ENCODE data around the gene QPRT.
"Not testable (repeated sequence)": the region's sequence is repeated elsewhere in the genome, so short reads cannot be mapped to it uniquely, and the experiment has no call there.

DNA sequence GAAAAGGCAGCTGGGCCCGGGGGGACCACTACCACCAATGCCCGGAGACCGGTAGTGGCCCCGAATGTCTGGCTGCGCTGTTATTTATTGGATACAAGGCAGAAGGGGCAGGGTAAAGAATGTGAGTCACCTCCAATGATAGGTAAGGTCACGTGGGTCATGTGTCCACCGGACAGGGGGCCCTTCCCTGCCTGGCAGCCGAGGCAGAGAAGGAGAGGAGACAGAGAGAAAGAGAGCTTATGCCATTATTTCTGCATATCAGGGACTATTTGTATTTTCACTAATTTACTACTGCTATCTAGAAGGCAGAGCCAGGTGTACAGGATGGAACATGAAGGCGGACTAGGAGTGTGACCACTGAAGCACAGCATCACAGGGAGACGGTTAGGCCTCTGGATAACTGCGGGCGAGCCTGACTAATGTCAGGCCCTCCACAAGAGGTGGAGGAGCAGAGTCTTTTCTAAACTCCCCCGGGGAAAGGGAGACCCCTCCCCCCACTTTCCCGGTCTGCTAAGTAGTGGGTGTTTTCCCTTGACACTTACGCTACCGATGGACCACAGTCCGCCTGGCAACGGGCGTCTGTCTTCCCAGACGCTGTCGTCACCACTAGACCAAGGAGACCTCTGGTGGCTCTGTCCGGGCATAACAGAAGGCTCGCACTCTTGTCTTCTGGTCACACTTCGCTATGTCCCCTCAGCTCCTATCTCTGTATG lies 42.3 kb downstream of the QPRT start:
- TF ChIP-seq, protein P1, sequence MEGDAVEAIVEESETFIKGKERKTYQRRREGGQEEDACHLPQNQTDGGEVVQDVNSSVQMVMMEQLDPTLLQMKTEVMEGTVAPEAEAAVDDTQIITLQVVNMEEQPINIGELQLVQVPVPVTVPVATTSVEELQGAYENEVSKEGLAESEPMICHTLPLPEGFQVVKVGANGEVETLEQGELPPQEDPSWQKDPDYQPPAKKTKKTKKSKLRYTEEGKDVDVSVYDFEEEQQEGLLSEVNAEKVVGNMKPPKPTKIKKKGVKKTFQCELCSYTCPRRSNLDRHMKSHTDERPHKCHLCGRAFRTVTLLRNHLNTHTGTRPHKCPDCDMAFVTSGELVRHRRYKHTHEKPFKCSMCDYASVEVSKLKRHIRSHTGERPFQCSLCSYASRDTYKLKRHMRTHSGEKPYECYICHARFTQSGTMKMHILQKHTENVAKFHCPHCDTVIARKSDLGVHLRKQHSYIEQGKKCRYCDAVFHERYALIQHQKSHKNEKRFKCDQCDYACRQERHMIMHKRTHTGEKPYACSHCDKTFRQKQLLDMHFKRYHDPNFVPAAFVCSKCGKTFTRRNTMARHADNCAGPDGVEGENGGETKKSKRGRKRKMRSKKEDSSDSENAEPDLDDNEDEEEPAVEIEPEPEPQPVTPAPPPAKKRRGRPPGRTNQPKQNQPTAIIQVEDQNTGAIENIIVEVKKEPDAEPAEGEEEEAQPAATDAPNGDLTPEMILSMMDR (IDR thresholded peaks at IDR 0.05; ENCODE audit: low read depth, low read length, missing input control), result peak; percentile 45
- not testable (repeated sequence) for TF ChIP-seq EGR1 (IDR thresholded peaks at IDR 0.05; ENCODE audit: low read depth in 2 of 2); TAF1 (conservative IDR thresholded peaks at IDR 0.05); SP1 (IDR thresholded peaks at IDR 0.05)
- TF ChIP-seq, protein P2, sequence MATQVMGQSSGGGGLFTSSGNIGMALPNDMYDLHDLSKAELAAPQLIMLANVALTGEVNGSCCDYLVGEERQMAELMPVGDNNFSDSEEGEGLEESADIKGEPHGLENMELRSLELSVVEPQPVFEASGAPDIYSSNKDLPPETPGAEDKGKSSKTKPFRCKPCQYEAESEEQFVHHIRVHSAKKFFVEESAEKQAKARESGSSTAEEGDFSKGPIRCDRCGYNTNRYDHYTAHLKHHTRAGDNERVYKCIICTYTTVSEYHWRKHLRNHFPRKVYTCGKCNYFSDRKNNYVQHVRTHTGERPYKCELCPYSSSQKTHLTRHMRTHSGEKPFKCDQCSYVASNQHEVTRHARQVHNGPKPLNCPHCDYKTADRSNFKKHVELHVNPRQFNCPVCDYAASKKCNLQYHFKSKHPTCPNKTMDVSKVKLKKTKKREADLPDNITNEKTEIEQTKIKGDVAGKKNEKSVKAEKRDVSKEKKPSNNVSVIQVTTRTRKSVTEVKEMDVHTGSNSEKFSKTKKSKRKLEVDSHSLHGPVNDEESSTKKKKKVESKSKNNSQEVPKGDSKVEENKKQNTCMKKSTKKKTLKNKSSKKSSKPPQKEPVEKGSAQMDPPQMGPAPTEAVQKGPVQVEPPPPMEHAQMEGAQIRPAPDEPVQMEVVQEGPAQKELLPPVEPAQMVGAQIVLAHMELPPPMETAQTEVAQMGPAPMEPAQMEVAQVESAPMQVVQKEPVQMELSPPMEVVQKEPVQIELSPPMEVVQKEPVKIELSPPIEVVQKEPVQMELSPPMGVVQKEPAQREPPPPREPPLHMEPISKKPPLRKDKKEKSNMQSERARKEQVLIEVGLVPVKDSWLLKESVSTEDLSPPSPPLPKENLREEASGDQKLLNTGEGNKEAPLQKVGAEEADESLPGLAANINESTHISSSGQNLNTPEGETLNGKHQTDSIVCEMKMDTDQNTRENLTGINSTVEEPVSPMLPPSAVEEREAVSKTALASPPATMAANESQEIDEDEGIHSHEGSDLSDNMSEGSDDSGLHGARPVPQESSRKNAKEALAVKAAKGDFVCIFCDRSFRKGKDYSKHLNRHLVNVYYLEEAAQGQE (IDR thresholded peaks at IDR 0.05), result not testable (repeated sequence)
- TF ChIP-seq, protein P3, sequence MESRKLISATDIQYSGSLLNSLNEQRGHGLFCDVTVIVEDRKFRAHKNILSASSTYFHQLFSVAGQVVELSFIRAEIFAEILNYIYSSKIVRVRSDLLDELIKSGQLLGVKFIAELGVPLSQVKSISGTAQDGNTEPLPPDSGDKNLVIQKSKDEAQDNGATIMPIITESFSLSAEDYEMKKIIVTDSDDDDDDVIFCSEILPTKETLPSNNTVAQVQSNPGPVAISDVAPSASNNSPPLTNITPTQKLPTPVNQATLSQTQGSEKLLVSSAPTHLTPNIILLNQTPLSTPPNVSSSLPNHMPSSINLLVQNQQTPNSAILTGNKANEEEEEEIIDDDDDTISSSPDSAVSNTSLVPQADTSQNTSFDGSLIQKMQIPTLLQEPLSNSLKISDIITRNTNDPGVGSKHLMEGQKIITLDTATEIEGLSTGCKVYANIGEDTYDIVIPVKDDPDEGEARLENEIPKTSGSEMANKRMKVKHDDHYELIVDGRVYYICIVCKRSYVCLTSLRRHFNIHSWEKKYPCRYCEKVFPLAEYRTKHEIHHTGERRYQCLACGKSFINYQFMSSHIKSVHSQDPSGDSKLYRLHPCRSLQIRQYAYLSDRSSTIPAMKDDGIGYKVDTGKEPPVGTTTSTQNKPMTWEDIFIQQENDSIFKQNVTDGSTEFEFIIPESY (IDR thresholded peaks at IDR 0.05), result not testable (repeated sequence)
- TF ChIP-seq, protein P4, sequence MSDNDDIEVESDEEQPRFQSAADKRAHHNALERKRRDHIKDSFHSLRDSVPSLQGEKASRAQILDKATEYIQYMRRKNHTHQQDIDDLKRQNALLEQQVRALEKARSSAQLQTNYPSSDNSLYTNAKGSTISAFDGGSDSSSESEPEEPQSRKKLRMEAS (IDR thresholded peaks at IDR 0.05), result not testable (repeated sequence)

All from liver (tissue), 3 donors.